Activated naive CD4-positive, alpha-beta T cell treated with anti-CD3 and anti-CD28 coated beads, Interleukin-2, amount 50 U/mL, for 24 hours (primary cell): ENCODE measurements around the gene PDE1C.

ENCODE experiments used
- H3K27ac Mint-ChIP-seq: one replicate; pipeline ENCODE4 v1.8.0; 2021; ENCODE audit warnings: mild to moderate bottlenecking, mixed read lengths
- H3K27me3 Mint-ChIP-seq: one replicate; pipeline ENCODE4 v1.8.0; 2021; ENCODE audit warnings: mixed read lengths
- H3K36me3 Mint-ChIP-seq: one replicate; pipeline ENCODE4 v1.8.0; 2021; ENCODE audit warnings: mixed read lengths
- H3K4me1 Mint-ChIP-seq: one replicate; pipeline ENCODE4 v1.8.0; 2021; ENCODE audit warnings: mixed read lengths
- H3K4me3 Mint-ChIP-seq: one replicate; pipeline ENCODE4 v1.8.0; 2021; ENCODE audit warnings: mild to moderate bottlenecking, mixed read lengths
- H3K9me3 Mint-ChIP-seq: one replicate; pipeline ENCODE4 v1.8.0; 2021; ENCODE audit warnings: mixed read lengths

Gene PDE1C

DNA sequence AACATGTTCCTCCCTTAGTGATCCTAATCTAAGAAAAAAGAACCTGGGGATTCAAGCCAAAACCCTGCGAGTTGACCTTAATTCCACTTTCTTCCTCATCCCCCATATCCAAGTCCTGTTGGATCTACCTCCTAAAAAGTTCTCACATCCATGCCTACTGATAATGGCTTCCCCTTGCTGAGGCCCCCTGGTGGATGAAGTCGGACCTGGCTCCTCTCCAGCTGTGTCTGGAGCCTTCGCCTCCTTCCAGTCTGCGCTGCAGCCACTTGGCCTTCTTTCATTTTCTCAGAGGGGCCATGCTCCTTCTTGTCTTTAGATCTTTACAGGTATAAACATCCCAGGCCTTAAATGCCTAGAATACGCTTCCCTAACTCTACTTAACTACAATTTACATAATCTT, 8.1 kb downstream of the PDE1C start:
- H3K27ac Mint-ChIP-seq: no peak overlapping the region
- H3K9me3 Mint-ChIP-seq: no peaks in the 10 kb centered on the region
- no peak overlapping the region for H3K4me3 Mint-ChIP-seq
- no peaks in the 10 kb centered on the region for H3K4me1 Mint-ChIP-seq
- H3K36me3 Mint-ChIP-seq: no peaks in the 10 kb centered on the region
- H3K27me3 Mint-ChIP-seq: no peaks in the 10 kb centered on the region

DNA sequence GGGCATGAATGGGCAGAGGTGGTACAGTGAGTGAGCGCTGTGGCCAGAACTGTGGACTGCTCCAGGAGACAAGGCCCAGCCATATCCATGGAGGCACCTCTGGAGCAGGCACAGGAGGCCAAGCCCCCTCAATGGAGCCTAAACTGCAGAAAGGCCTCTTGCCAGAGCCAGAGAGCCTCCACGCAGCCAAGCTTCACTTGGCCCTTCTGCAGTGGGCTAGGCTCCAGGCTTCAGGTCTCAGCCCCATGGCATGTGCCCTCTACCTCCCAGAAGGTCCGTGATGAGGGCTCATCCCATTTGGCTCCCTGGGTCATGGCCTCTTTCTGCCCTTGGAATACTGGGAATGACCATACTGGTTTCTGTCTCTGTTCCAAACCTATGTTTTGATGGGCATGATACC, 8.9 kb downstream of the PDE1C start:
- no peaks in the 10 kb centered on the region for H3K27me3 Mint-ChIP-seq
- H3K36me3 Mint-ChIP-seq: no peaks in the 10 kb centered on the region

DNA sequence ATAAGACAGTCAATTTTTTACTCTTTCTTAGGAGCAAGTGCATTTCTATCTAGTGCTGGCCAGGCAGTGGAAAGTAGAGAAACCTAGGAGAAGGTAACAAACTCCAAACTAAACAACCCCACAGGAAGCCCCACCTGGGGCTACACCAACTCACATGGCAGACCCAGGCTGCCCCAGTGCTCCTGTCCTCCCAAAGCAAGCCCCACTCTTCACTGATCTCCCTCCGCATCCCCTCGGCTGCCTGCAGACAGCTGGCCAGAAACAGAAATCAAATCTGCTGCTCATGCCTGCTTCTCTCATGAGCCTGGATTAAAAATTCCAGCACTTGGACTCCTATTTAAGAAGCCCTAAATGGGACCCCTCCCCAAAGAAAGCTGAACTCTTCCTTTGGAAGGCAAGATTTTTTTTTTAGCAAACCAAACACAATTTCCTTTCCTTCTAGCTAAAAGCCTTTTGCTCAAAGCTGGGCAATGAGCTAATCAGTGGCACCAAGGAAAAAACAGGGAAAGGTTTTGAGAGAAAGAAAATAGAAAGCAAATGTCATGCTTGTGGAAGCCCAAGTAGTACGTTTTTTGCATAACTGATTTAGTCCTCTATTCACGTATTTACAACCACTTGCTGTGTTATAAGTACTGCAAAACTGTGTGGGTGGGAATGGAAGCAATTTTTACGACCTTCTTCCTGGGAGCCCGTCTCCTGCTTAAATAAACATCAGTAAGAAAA, 10.8 kb downstream of the PDE1C start:
- Mint-ChIP-seq H3K27me3 (no peaks in the 10 kb centered on the region), H3K4me3 (no peak overlapping the region), H3K27ac (no peak overlapping the region), H3K4me1 (no peaks in the 10 kb centered on the region), H3K9me3 (no peaks in the 10 kb centered on the region), H3K36me3 (no peaks in the 10 kb centered on the region)

More for the DNA sequence above, 8.9 kb downstream of the PDE1C start:
- H3K4me1 Mint-ChIP-seq: no peaks in the 10 kb centered on the region
- no peak overlapping the region for H3K27ac Mint-ChIP-seq
- no peak overlapping the region for H3K4me3 Mint-ChIP-seq
- no peaks in the 10 kb centered on the region for H3K9me3 Mint-ChIP-seq

DNA sequence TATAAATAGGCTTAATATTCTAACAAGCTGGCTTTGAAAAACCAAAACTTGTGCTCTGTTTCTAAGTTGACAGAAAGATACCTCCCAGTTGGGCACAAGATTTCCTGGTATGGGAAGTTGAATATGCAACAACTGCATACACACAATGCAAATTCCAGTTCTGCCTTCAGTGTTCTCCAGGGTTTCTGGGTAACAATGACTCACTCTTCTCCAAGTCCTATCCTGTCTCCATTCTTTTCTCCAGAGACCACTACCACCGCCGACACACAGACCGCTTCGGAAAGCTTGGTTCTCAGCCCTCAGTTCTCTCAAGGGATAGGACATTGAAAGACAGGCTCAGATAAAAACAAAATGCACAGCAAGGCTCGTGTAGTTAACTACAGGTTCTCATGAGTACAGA, 12.2 kb downstream of the PDE1C start:
- Mint-ChIP-seq H3K4me3 (no peak overlapping the region), H3K4me1 (no peaks in the 10 kb centered on the region), H3K9me3 (no peaks in the 10 kb centered on the region), H3K27me3 (no peaks in the 10 kb centered on the region), H3K27ac (no peak overlapping the region), H3K36me3 (no peaks in the 10 kb centered on the region)

DNA sequence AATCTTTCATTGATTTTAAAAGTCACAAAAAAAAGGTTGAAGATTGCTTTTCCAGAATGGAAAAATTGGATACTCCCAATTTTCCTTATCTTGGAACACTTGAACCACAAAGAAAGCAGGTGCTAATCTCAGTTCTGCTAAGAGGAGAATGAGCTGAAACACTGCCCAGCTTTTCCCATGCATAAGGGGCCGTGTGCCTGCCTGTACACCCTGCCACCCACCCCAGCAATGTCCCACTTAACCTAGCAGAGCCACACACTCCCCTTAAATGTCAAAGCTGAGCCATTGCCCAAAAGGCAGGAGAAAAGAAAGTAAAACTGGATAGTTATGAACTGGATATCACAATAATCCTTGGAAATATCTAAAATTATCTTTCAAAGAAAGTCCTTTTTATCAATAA, 13.4 kb downstream of the PDE1C start:
- H3K4me1 Mint-ChIP-seq: no peaks in the 10 kb centered on the region
- H3K27ac Mint-ChIP-seq: no peak overlapping the region
- H3K4me3 Mint-ChIP-seq: no peak overlapping the region
- H3K9me3 Mint-ChIP-seq: no peaks in the 10 kb centered on the region
- no peaks in the 10 kb centered on the region for H3K27me3 Mint-ChIP-seq
- H3K36me3 Mint-ChIP-seq: no peaks in the 10 kb centered on the region

DNA sequence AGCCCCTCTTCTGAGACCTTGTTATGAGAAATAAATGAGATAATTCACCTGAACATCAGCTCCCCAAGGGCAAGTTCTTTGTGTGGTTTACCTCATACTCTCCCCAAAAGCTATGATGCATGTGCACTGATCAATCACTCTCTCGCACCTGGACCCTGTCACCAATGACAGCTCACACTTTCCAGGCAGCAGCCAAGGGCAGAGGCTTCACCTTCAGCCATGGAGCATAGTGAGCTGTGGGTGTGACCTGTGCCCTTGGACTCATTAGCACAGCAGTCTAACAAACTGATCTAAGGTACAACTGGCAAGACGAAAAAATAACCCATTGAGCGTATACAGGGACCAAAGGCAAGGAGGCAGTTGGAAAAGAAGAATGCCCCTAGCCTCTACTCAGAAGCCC, 17.0 kb downstream of the PDE1C start:
- Mint-ChIP-seq H3K4me3 (no peak overlapping the region), H3K27ac (no peak overlapping the region), H3K9me3 (no peaks in the 10 kb centered on the region), H3K4me1 (no peaks in the 10 kb centered on the region), H3K27me3 (no peaks in the 10 kb centered on the region), H3K36me3 (no peaks in the 10 kb centered on the region)

DNA sequence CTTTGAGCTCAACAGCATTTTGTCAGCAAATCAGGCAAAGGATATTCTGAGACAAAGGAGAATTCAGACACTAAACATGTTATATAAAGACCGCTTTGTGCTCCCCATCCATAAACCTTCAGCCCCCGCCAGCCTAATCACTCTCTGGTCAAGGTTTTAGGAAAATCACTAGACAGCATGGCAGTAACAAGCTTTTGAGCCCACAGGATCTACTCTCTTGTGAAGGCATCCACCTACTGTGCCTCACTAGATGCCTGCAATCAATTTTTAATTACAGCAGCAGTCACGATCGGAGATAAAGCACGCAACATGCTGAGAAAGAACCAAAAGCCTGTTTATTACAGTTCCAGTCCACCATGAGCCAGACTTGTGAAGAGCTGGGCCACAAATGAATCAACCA, 19.1 kb downstream of the PDE1C start:
- no peaks in the 10 kb centered on the region for H3K4me1 Mint-ChIP-seq
- no peak overlapping the region for H3K27ac Mint-ChIP-seq
- H3K36me3 Mint-ChIP-seq: no peaks in the 10 kb centered on the region
- no peak overlapping the region for H3K4me3 Mint-ChIP-seq
- H3K27me3 Mint-ChIP-seq: no peaks in the 10 kb centered on the region
- no peaks in the 10 kb centered on the region for H3K9me3 Mint-ChIP-seq

DNA sequence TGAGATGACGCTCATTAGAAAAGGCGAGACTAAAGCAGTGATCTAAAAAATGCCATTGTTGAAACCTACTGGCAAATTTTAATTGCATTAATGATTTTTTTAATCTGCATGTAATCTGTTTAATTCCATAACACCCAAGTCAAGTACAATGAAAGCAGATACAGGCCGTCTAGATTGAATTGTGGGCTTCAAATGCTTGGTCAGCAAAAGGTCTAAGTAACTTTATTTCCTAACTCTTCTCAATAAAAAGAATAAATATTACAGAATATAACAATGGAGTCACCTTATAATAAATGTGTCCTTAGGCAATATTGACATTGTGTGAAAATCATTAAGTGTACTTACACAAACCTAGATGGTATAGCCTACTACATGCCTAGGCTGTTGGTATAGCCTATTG, 20.6 kb downstream of the PDE1C start:
- Mint-ChIP-seq H3K9me3 (no peaks in the 10 kb centered on the region), H3K27me3 (no peaks in the 10 kb centered on the region), H3K36me3 (no peaks in the 10 kb centered on the region), H3K27ac (no peak overlapping the region), H3K4me3 (no peak overlapping the region), H3K4me1 (no peaks in the 10 kb centered on the region)

DNA sequence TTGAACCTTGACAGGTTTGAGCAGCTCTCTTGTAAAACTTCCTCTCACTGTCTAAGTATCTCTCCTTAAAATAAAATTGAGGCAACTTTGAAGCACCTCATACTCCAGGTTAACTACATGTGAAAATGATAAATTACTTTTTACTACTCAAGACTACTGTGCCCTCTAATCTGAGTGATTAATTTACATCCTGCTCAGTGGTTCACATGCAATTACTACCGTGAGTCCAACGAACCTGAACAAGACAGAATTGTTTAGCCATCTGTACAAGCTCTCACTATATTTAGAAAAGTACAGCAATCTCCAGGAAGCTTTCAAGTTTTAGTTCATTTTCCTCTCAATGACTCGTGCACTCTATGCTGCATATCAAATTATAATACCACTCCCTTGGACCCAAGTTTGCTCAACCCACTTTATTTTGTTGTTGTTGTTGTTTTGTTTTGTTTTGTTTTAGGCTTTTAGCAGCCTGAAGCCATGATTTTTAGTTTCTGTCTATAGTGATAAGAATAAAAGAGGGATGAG, 21.2 kb downstream of the PDE1C start:
- Mint-ChIP-seq H3K27ac (no peak overlapping the region), H3K4me1 (no peaks in the 10 kb centered on the region), H3K4me3 (no peak overlapping the region), H3K9me3 (no peaks in the 10 kb centered on the region), H3K36me3 (no peaks in the 10 kb centered on the region), H3K27me3 (no peaks in the 10 kb centered on the region)

DNA sequence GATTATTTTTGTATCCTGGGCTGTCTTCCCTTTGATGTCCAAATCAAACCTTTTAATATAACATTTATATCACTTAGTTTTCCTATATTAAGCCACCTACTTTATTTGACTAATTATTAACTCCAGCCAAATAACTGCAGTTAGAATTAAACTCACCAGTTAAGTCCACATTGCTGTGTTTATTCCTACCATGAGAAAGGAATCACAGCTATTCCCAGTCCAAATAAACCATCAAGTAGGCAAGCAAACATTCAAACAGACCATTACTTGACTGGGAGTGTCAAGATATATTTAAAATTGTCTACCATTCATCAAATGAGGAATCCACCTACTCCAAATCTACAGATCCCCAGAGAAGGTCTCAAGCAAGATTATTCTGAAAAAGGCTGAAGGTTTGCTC, 22.4 kb downstream of the PDE1C start:
- Mint-ChIP-seq H3K27ac (no peak overlapping the region), H3K27me3 (no peaks in the 10 kb centered on the region), H3K4me1 (no peaks in the 10 kb centered on the region), H3K4me3 (no peak overlapping the region), H3K36me3 (no peaks in the 10 kb centered on the region), H3K9me3 (no peaks in the 10 kb centered on the region)

DNA sequence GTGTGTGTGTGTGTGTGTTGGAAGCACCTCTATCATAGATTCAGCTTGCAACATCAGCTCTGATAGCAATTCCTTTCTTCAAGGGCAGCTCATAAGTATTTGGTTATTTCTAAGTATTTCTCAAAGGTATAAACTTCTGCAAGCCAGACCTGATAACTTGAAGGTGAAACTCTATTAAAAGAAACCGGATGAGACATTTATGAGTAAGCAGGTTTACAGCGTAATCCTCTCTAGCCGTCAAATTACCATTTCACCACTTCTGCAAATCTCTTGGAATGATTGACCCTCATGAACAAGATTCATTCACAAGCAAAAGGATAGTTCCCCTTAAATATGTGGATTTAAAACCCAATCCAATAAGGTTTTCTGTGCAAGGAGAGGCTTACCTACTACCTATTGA, 23.1 kb downstream of the PDE1C start:
- H3K27me3 Mint-ChIP-seq: no peaks in the 10 kb centered on the region
- no peaks in the 10 kb centered on the region for H3K4me1 Mint-ChIP-seq
- H3K27ac Mint-ChIP-seq: no peak overlapping the region
- H3K4me3 Mint-ChIP-seq: no peak overlapping the region
- H3K36me3 Mint-ChIP-seq: no peaks in the 10 kb centered on the region
- H3K9me3 Mint-ChIP-seq: no peaks in the 10 kb centered on the region

DNA sequence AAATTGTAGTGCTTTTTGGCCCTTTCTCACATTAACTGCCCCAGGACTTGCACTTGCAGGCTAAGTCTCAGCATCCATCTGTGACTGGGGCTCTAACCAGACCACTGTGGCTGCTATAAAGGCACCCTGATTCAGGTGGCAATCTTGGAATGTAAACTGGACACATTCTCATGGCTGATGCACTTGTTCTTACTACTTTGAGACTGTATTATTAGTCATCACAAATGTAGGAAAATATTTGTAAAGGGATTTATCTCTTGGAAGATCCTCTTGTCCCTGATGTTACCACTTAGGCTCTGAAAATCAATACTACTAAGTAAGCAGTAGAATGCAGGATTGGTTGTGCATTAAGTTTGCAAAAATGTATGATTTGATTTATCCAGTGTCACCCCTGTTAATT, 25.0 kb downstream of the PDE1C start:
- Mint-ChIP-seq H3K27ac (no peak overlapping the region), H3K4me3 (no peak overlapping the region), H3K36me3 (no peaks in the 10 kb centered on the region)

DNA sequence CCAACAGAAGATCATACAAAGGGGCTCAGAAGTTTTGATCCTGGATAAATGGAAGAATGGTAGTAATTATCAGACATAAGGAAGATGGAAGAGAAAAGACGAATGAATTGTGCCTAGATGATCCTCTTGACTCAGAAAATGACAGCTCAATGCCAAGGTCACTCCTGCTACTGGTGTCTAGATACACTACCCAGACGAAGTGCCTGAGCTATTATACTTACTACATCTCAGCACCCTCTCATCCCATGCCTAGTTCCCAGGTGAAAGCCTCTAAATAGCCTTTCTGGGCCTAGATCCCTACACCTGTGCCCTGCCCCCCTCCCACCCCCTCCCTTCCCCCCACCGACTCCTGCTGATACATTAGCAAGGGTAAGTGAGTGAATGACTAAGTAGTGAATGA, 25.5 kb downstream of the PDE1C start:
- Mint-ChIP-seq H3K4me3 (no peak overlapping the region), H3K27me3 (no peaks in the 10 kb centered on the region), H3K4me1 (no peaks in the 10 kb centered on the region), H3K9me3 (no peaks in the 10 kb centered on the region), H3K36me3 (no peaks in the 10 kb centered on the region), H3K27ac (no peak overlapping the region)

More for the DNA sequence above, 25.0 kb downstream of the PDE1C start:
- no peaks in the 10 kb centered on the region for H3K9me3 Mint-ChIP-seq
- no peaks in the 10 kb centered on the region for H3K27me3 Mint-ChIP-seq
- no peaks in the 10 kb centered on the region for H3K4me1 Mint-ChIP-seq

DNA sequence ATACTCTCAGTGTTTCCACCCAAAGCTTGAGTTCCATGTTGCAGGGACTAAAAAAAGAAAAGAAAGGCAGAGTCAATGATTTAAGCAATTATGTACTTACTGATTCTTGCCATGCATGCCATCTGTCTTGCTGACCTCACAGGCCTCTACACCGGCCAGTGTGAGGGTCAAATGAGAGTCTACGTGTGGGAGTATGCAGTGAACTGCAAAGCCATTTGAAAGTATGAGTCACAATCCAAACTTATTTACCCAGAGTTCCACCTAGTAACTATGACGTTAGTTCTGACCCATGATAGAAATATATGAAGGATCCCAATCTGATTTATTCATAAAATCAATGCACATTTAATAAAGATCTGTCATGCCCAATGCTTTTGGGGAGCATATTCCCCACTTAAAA, 26.5 kb downstream of the PDE1C start:
- Mint-ChIP-seq H3K27ac (no peak overlapping the region), H3K4me1 (no peaks in the 10 kb centered on the region), H3K4me3 (no peak overlapping the region), H3K9me3 (no peaks in the 10 kb centered on the region), H3K36me3 (no peaks in the 10 kb centered on the region), H3K27me3 (no peaks in the 10 kb centered on the region)

DNA sequence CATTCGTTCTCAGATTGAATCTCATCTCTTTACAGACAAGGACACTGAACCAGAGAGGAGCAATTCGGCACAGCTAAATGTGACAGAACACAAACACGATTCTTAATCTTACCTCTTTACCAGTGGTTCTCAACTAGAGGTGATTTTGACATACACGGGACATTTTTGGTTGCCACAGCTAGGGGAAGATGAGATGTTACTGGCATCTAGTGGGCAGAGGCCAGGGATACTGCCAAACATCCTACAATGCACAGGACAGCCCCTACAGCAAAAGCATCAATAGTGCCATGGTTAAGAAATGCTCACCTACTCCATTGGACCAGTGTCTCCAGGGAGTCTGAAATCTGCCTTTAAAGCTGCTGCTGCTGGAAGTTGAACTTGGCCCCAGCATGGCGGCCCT, 27.3 kb downstream of the PDE1C start:
- no peaks in the 10 kb centered on the region for H3K4me1 Mint-ChIP-seq
- H3K36me3 Mint-ChIP-seq: no peaks in the 10 kb centered on the region
- no peak overlapping the region for H3K4me3 Mint-ChIP-seq
- no peaks in the 10 kb centered on the region for H3K27me3 Mint-ChIP-seq
- no peak overlapping the region for H3K27ac Mint-ChIP-seq
- no peaks in the 10 kb centered on the region for H3K9me3 Mint-ChIP-seq

DNA sequence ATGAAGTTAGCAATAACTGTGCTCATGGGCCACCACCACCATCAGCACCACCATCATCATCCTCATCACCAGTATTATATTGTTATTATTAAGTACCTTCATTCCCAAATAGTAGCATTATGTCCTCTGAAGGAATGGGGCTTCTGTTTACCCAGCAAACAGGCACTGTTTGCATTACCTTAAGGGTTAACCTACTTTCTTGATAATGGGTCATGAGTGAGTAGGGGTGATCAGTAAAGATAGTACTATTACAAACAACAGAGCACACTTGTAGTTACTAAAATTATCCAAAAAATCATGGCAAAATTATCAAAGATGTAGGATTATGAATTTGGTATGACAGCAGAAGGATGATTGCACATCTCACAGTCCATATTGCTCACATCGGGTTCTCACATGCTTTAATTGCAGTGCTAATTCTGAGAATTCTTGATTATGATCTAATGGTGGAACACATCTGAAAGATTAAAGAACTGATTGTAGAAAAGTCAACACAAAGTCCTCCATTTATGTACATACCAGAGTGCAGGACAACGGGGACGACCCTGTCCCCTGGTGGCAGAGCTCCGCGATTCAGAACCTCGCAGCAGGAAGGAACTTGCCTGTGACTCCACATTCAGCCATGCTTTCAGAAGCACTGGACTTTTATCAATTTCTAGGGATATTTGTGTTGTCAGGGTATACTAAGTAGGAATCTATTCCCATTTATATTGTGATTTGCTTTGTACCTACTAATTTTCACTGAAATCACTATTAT, 31.0 kb downstream of the PDE1C start:
- H3K9me3 Mint-ChIP-seq: no peaks in the 10 kb centered on the region
- no peak overlapping the region for H3K4me3 Mint-ChIP-seq
- no peak overlapping the region for H3K27ac Mint-ChIP-seq
- no peaks in the 10 kb centered on the region for H3K27me3 Mint-ChIP-seq
- H3K4me1 Mint-ChIP-seq: no peaks in the 10 kb centered on the region
- H3K36me3 Mint-ChIP-seq: no peaks in the 10 kb centered on the region
